ENCODE data around the gene LNP1. TPM values are rescaled to one million over a fixed set of nuclear protein-coding genes. Genes with fewer than 3 reads are reported as not detected.

Gene LNP1
- total RNA-seq, 6 donors from 2014 or later: 1.4 to 5.2 (median 2.1) TPM

GRCh38 chr3:100448079-100448478, 46.7 kb downstream of the LNP1 start:
- ATAC-seq (ENCODE audit: low FRiP score in 2 of 2): no peak
- WGBS, 2 donors: 89 to 95% methylated on average over 1 of the region's 1 CpG

GRCh38 chr3:100449214-100449613, 47.9 kb downstream of the LNP1 start:
- Histone ChIP-seq H3K27me3 (no peaks in the 10 kb centered on the region), H3K4me1 (no peaks in the 10 kb centered on the region), H3K4me3 (no peak overlapping the region), H3K36me3 (no peaks in the 10 kb centered on the region), H3K27ac (no peak overlapping the region), H3K9me3 (no peaks in the 10 kb centered on the region)
- TF ChIP-seq CTCF (IDR thresholded peaks at IDR 0.05) (no peak), EP300 (IDR thresholded peaks at IDR 0.05) (no peak), POLR2A (IDR thresholded peaks at IDR 0.05) (no peak), POLR2AphosphoS5 (IDR thresholded peaks at IDR 0.05) (no peak)
- ATAC-seq (ENCODE audit: low FRiP score in 2 of 2) (no peak), DNase-seq (no peak)
- 66 to 68% methylated on average over 2 of the region's 2 CpGs for WGBS, 2 donors

More at GRCh38 chr3:100448079-100448478, 46.7 kb downstream of the LNP1 start:
- Histone ChIP-seq H3K27ac (no peak overlapping the region), H3K4me1 (no peaks in the 10 kb centered on the region), H3K36me3 (no peaks in the 10 kb centered on the region), H3K9me3 (peaks cover 0 to 5% (median 0%) of the 10 kb centered on the region in 4 donors), H3K4me3 (no peak overlapping the region), H3K27me3 (no peaks in the 10 kb centered on the region)
- no peak for DNase-seq
- TF ChIP-seq POLR2AphosphoS5 (IDR thresholded peaks at IDR 0.05) (no peak), CTCF (IDR thresholded peaks at IDR 0.05) (no peak), EP300 (IDR thresholded peaks at IDR 0.05) (no peak), POLR2A (IDR thresholded peaks at IDR 0.05) (no peak)

DNA sequence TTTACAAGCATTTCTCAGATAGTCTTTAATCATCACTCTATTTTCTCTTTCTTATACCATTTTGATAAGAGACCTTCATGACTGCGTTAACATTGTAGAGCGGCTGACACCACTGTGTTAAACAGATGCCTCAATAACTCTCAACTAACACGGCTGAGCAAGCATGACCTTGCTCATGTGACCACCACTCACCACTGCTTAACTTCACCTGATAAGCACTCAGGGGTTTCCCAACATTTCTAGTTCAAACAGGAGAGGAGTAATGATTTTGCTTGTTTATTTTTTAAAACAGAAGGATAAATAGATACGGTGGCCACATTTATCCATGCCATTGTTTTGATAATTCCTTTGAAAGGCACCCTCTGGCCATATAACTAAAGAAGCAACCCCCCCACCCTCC, 53.3 kb downstream of the LNP1 start:
- H3K27me3 ChIP-seq: no peaks in the 10 kb centered on the region
- ATAC-seq (ENCODE audit: low FRiP score in 2 of 2) (no peak), DNase-seq (no peak)
- no peaks in the 10 kb centered on the region for H3K9me3 ChIP-seq
- no peaks in the 10 kb centered on the region for H3K36me3 ChIP-seq
- no peak overlapping the region for H3K27ac ChIP-seq
- H3K4me1 ChIP-seq: no peaks in the 10 kb centered on the region
- 59 to 60% methylated on average over 4 of the region's 4 CpGs for WGBS, 2 donors
- no peak for TF ChIP-seq CTCF (IDR thresholded peaks at IDR 0.05)
- no peak for TF ChIP-seq POLR2A (IDR thresholded peaks at IDR 0.05)
- no peak for TF ChIP-seq POLR2AphosphoS5 (IDR thresholded peaks at IDR 0.05)
- TF ChIP-seq EP300 (IDR thresholded peaks at IDR 0.05): no peak
- no peak overlapping the region for H3K4me3 ChIP-seq

DNA sequence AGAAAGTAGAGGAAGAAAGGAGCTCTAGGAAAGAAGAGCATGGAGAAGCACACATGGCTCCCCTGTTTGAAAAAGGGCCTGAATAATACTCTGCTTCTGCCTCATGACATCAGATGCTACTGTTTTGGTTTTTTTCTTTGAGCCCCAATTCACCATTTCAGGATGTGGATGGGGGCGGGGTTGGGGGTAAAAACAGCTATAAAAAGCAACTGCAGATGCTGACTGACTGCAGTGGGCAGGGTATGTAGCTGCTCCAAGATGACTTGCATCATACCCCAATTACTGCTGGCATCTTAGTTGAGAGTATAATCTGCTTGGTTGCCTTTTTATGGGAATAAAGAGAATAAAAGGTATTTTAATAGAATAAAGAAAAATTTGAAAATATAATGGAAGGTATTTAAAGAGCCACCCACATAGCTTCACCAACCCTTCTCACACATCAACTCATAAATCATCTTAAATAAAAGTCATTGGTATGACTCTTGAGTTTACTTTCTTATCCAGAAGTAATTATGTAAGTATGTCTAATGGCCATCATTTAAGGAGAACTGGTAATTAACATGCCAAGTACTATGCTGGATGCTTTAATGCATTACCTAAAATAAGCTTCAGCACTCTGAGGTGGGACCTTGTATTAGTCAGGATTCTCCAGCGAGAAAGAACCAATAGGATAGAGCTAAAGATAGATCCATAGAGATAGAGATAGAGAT, 54.7 kb downstream of the LNP1 start:
- ATAC-seq (ENCODE audit: low FRiP score in 2 of 2) (no peak), DNase-seq (no peak)
- H3K4me3 ChIP-seq: no peak overlapping the region
- no peak for TF ChIP-seq POLR2A (IDR thresholded peaks at IDR 0.05)
- no peak for TF ChIP-seq POLR2AphosphoS5 (IDR thresholded peaks at IDR 0.05)
- no peak for TF ChIP-seq EP300 (IDR thresholded peaks at IDR 0.05)
- 78 to 84% methylated on average over 2 of the region's 2 CpGs for WGBS, 2 donors
- H3K27ac ChIP-seq: no peak overlapping the region
- no peaks in the 10 kb centered on the region for H3K4me1 ChIP-seq
- H3K27me3 ChIP-seq: no peaks in the 10 kb centered on the region
- H3K9me3 ChIP-seq: no peaks in the 10 kb centered on the region
- no peaks in the 10 kb centered on the region for H3K36me3 ChIP-seq

GRCh38 chr3:100456745-100457144, 55.4 kb downstream of the LNP1 start:
- H3K9me3 ChIP-seq: no peaks in the 10 kb centered on the region
- H3K36me3 ChIP-seq: no peaks in the 10 kb centered on the region
- no peaks in the 10 kb centered on the region for H3K27me3 ChIP-seq
- no peak overlapping the region for H3K27ac ChIP-seq
- 90 to 94% methylated on average over 1 of the region's 1 CpG for WGBS, 2 donors
- H3K4me3 ChIP-seq: no peak overlapping the region
- TF ChIP-seq POLR2AphosphoS5 (IDR thresholded peaks at IDR 0.05): no peak
- no peak for TF ChIP-seq CTCF (IDR thresholded peaks at IDR 0.05)
- no peaks in the 10 kb centered on the region for H3K4me1 ChIP-seq
- ATAC-seq (ENCODE audit: low FRiP score in 2 of 2): no peak
- DNase-seq: no peak
